Esophagus muscularis mucosa (tissue), 3 donors: ENCODE data around the gene FAM53A.

ENCODE experiments used
- CTCF ChIP-seq, 3 experiments: fragments of 200-600 bp in 2 of 3; fragments of 450-650 bp in 1 of 3; sonication (generic) in 2 of 3; IDR thresholded peaks; one replicate each; pipeline ENCODE4 v1.5.1; 2017 to 2019; ENCODE audit warnings: antibody characterized with exemption in 3 of 3, mild to moderate bottlenecking in 2 of 3, moderate library complexity in 1 of 3
- POLR2A ChIP-seq: fragments of 450-650 bp; IDR thresholded peaks from one replicate; pipeline ENCODE4 v1.6.1; 2017; ENCODE audit warnings: antibody characterized with exemption, moderate library complexity, mild to moderate bottlenecking, low read depth

- TF ChIP-seq CTCF (IDR thresholded peaks at IDR 0.05) (no peak), POLR2A (no peak)
Observed at GRCh38 chr4:1715002-1715758, 31.1 kb upstream of the FAM53A start.
